Activated naive CD8-positive, alpha-beta T cell treated with anti-CD3 and anti-CD28 coated beads for 36 hours (primary cell): ENCODE data around the gene SYCP2L. TPM values are rescaled to one million over a fixed set of nuclear protein-coding genes. Genes with fewer than 3 reads are reported as not detected.
"Not testable (repeated sequence)": the region's sequence is repeated elsewhere in the genome, so short reads cannot be mapped to it uniquely, and the experiment has no call there.

Source experiments
- DNase-seq: peaks from one replicate; pipeline ENCODE4 v3.0.0; 2021
- H3K27ac Mint-ChIP-seq: one replicate; pipeline ENCODE4 v1.8.0; 2022; ENCODE audit warnings: mild to moderate bottlenecking, moderate library complexity, mixed read lengths
- H3K27me3 Mint-ChIP-seq: one replicate; pipeline ENCODE4 v1.8.0; 2022; ENCODE audit warnings: mild to moderate bottlenecking, mixed read lengths
- H3K36me3 Mint-ChIP-seq: one replicate; pipeline ENCODE4 v1.8.0; 2021; ENCODE audit warnings: mild to moderate bottlenecking, mixed read lengths
- H3K4me1 Mint-ChIP-seq: one replicate; pipeline ENCODE4 v1.8.0; 2021; ENCODE audit warnings: mixed read lengths
- H3K4me3 Mint-ChIP-seq: one replicate; pipeline ENCODE4 v1.8.0; 2022; ENCODE audit warnings: mild to moderate bottlenecking, moderate library complexity, mixed read lengths
- H3K9me3 Mint-ChIP-seq: one replicate; pipeline ENCODE4 v1.8.0; 2022; ENCODE audit warnings: mixed read lengths
- total RNA-seq, 2 experiments: library from RNA; stranded (reverse); gene quantifications; one replicate each; pipeline ENCODE4 v1.2.3, GENCODE V29; 2021

Gene SYCP2L
- total RNA-seq, 2 experiments from 2014 or later, result not detected

DNA sequence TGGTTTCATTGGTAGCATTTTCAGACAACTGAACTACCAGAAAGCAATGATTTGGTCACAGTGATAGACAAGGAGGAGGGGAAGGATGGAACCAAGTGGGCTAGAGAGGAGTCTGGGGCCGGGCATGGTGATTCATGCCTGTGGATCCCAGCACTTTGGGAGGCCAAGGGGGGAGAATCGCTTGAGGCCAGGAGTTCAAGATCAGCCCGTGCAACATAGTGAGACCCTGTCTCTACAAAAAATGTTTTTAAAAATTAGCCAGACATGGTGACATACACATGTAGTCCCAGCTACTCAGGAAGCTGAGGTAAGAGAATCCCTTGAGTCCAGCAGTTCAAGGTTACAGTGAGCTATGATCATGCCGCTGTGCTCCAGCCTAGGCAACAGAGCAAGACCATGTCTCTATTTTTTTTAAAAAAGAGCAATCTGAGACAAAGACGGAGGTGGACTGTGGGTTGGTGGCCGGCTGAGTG, 70.6 kb downstream of the SYCP2L start:
- H3K27me3 Mint-ChIP-seq, result peaks cover 19% of the 10 kb centered on the region
- no peak overlapping the region for H3K27ac Mint-ChIP-seq
- no peak overlapping the region for H3K4me3 Mint-ChIP-seq
- no peaks in the 10 kb centered on the region for H3K4me1 Mint-ChIP-seq
- DNase-seq, result no peak
- H3K9me3 Mint-ChIP-seq, result peaks cover 2% of the 10 kb centered on the region
- H3K36me3 Mint-ChIP-seq, result no peaks in the 10 kb centered on the region

DNA sequence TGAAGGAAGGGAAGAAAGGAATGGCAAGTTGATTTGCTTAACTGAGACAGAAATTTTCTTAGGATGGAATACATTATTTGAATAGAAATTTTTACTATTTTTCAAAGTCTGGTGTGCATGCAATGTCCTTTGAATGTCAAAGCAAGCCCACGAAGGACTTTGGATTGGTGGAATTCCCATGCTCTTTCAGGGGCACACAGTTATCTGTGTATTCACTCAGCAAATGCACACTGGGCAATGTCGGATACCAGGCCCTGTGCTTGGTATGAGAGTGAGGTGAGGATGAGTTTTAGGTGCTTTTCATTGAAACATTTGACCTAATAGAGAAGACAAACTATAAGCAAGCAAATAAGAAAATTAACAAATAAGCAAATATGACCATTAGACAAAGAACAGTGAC, 73.3 kb downstream of the SYCP2L start:
- H3K4me1 Mint-ChIP-seq, result peaks cover 3% of the 10 kb centered on the region
- no peaks in the 10 kb centered on the region for H3K36me3 Mint-ChIP-seq
- H3K9me3 Mint-ChIP-seq, result peaks cover 3% of the 10 kb centered on the region
- peaks cover 17% of the 10 kb centered on the region for H3K27me3 Mint-ChIP-seq
- H3K27ac Mint-ChIP-seq, result no peak overlapping the region
- DNase-seq, result no peak
- H3K4me3 Mint-ChIP-seq, result no peak overlapping the region

DNA sequence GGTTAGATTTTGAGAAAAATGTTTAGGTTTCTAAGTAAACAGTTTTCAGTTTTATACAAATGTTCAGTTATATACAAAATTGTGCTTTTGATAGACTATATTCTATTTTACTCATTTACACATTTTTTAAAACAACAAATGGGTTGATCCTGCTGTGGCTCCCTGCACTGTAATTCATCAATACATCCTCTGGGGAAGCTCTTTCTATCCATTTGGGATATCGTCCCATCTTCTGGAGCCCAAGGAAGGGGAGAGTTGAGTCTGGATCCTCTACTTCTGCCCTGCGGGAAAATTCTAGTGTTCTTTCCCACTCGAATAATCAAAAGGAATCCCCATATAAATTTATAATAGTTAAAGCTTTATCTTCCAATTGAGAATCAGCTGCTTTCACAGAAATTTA, 75.0 kb downstream of the SYCP2L start:
- no peaks in the 10 kb centered on the region for H3K36me3 Mint-ChIP-seq
- H3K9me3 Mint-ChIP-seq, result peaks cover 9% of the 10 kb centered on the region
- no peak for DNase-seq
- H3K4me1 Mint-ChIP-seq, result peaks cover 3% of the 10 kb centered on the region
- no peak overlapping the region for H3K4me3 Mint-ChIP-seq
- H3K27ac Mint-ChIP-seq, result no peak overlapping the region
- H3K27me3 Mint-ChIP-seq, result peaks cover 17% of the 10 kb centered on the region

DNA sequence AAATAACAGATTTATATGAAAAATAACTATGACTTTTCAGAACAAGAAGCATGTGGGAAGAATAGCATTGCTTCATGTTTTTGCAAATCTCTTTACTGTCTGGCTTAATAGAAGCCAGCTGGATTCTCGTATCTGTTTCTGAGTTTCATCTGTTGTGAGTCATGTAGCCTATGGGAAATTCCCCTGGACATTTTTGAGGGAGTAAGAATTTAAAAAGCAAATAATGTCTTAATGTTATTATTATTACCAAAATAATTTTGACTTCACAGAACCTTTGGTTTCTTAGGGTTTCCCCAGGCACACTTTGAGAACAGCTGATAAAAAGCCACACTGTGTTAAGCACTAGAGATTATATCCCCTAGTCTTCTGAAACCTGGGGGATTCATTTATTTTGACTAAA, 75.8 kb downstream of the SYCP2L start:
- Mint-ChIP-seq H3K9me3 (peaks cover 9% of the 10 kb centered on the region), H3K36me3 (no peaks in the 10 kb centered on the region), H3K27ac (no peak overlapping the region), H3K4me1 (peaks cover 3% of the 10 kb centered on the region), H3K4me3 (no peak overlapping the region), H3K27me3 (peaks cover 17% of the 10 kb centered on the region)
- DNase-seq, result no peak

DNA sequence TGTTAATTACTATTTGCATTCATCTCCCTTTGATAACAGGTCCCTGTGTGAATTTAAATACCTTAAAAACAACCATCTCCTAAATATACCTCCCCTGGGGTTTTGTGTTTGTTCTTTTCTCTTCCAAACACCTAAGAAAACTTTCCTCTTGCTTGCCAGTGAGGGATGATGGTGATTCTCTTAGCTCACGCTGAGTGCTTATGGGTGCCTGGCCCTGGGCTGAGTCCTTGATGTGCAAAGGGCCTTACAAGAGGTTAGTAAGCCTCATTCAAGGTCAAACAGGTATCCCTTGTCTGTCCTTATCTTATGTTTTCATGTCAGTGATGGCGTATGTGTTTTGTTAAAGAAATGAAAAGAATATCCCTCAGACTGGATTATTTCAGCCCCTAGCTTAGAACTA, 76.3 kb downstream of the SYCP2L start:
- Mint-ChIP-seq H3K27ac (no peak overlapping the region), H3K9me3 (peaks cover 12% of the 10 kb centered on the region), H3K36me3 (no peaks in the 10 kb centered on the region), H3K4me1 (peaks cover 3% of the 10 kb centered on the region), H3K4me3 (no peak overlapping the region), H3K27me3 (peaks cover 17% of the 10 kb centered on the region)
- DNase-seq, result no peak

DNA sequence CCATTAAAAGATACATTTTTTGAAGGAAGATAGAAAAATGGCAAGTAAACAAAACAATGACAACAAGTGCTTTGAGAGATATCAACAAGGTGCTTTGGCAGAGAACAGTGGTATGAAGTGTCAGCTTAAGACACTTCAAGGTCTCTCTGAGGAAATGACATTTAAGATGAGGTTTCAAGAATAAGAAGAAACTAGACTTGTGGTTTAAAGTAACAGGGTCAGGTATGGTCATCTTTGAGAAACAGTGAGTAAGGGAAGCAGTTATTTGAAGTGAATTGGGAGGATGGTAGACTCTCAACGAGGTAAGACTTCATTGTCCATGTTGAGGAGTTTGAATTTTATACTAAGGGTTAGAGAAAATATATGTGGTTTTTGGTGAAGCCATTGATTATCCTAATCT, 77.8 kb downstream of the SYCP2L start:
- Mint-ChIP-seq H3K4me1 (peaks cover 3% of the 10 kb centered on the region), H3K27ac (no peak overlapping the region), H3K4me3 (no peak overlapping the region), H3K36me3 (no peaks in the 10 kb centered on the region), H3K9me3 (peaks cover 12% of the 10 kb centered on the region), H3K27me3 (peaks cover 17% of the 10 kb centered on the region)
- no peak for DNase-seq

DNA sequence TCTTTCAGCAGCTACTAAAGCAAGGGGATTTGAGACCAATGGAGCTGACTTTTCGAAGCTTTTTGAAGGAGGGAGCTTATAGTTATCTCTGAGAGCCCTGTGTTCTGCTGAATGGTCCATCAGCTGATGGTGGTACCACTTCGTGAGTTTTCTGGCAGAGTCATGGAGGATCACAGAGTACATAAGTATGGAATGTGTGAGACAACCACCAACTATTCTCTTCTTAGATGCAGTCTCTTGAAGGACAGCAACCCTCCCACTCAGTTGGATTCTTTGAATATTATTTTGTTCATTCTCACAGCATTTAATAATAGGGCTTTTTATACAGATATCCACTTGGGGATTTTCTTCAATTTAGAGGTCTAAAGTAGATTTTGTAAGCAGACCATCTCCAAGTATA, 81.9 kb downstream of the SYCP2L start:
- Mint-ChIP-seq H3K9me3 (peaks cover 12% of the 10 kb centered on the region), H3K27ac (no peak overlapping the region), H3K4me1 (peaks cover 3% of the 10 kb centered on the region), H3K36me3 (no peaks in the 10 kb centered on the region), H3K4me3 (no peak overlapping the region), H3K27me3 (no peaks in the 10 kb centered on the region)
- DNase-seq, result no peak

DNA sequence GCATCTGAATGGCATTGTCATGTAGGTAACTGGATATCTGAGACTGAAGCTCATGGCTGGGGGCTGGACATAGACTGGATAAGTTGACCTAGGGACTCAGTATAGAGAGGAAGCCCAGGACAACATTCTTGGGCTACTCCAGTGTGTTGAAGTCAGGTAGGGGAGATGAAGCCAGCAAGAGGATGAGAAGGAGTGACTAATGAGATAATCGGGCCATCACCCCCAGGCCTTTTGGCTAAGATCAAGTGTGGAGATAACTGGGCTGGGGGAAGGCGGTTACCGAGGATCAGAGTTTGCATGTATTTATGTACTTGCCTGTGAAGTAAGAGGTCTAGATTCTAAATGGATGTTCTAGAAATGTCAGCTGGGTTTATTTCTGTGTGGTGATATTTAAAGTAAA, 83.9 kb downstream of the SYCP2L start:
- Mint-ChIP-seq H3K4me3 (no peak overlapping the region), H3K36me3 (no peaks in the 10 kb centered on the region), H3K27ac (no peak overlapping the region), H3K9me3 (peaks cover 8% of the 10 kb centered on the region), H3K4me1 (no peaks in the 10 kb centered on the region), H3K27me3 (no peaks in the 10 kb centered on the region)
- no peak for DNase-seq

DNA sequence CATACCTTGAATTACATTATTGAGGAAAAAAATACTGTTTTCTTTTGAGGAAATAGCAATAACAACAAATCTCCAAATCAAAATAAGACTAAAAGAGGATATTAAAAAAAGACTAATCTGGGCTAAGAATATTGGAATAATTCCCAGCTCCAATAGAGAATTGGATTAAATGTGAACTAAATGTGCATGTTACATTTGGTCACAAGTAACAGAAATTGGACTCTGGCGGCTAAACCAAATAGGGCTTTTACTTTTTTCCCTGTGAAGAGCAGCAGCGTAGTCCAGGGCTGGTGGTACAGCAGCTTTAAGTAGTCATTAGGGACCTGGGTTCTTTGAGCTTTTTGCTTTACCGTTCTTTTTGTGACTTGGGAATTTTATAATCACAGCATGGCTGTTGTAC, 85.3 kb downstream of the SYCP2L start:
- DNase-seq, result no peak
- Mint-ChIP-seq H3K27ac (no peak overlapping the region), H3K36me3 (no peaks in the 10 kb centered on the region), H3K9me3 (peaks cover 3% of the 10 kb centered on the region), H3K4me3 (no peak overlapping the region), H3K4me1 (no peaks in the 10 kb centered on the region), H3K27me3 (no peaks in the 10 kb centered on the region)

DNA sequence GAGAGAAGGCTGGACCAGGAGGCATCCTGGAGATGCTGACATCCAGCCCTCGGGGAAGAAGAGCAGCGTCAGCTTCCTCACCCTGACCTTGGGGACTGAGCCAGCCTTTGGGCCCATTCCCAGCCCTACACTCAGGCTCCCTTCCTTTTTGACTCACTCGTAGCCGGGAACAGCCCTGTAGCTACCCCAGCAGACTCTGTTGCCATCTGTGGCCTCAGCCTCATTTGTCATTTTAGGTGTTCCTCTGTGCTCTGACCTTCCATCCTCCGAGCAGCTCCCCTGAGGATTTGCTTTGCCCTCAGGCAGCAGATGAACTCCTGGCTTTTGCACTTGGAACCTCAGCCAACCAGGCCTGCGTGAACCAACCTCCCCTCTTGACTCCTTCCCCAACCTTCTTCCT, 89.7 kb downstream of the SYCP2L start:
- H3K4me3 Mint-ChIP-seq, result no peak overlapping the region
- H3K27ac Mint-ChIP-seq, result no peak overlapping the region
- no peaks in the 10 kb centered on the region for H3K27me3 Mint-ChIP-seq
- no peaks in the 10 kb centered on the region for H3K9me3 Mint-ChIP-seq
- DNase-seq, result no peak
- no peaks in the 10 kb centered on the region for H3K4me1 Mint-ChIP-seq
- no peaks in the 10 kb centered on the region for H3K36me3 Mint-ChIP-seq

DNA sequence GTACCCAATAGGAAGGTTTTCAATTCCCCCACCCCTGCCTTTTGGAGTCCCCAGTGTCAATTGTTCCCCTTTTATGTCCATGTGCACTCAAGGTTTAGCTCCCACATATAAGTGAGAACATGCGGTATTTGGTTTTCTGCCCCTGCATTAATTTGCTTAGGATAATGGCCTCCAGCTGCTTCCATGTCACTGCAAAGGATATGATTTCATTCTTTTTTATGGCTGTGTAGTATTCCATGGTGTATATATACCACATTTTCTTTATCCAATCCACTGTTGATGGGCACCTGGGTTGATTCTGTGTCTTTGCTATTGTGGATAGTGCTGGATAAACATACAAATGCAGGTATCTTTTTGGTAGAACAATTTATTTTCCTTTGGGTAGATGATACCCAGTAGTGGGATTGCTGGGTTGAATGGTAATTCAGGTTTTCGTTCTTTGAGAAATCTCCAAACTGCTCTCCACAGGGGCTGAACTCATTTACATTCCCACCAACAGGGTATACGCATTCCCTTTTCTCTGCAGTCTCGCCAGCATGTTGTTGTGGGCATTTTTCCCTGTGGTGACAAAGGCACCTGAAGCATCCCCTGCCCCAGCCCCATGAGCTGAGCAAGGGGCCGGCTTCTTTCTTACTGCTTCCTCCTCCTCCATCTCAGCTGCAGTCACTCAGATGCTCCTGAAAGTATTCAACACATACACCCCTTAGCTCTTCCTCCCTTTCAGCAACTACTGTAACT, 90.5 kb downstream of the SYCP2L start:
- H3K4me1 Mint-ChIP-seq, result no peaks in the 10 kb centered on the region
- no peak overlapping the region for H3K4me3 Mint-ChIP-seq
- H3K36me3 Mint-ChIP-seq, result no peaks in the 10 kb centered on the region
- DNase-seq, result no peak
- no peak overlapping the region for H3K27ac Mint-ChIP-seq
- no peaks in the 10 kb centered on the region for H3K9me3 Mint-ChIP-seq
- H3K27me3 Mint-ChIP-seq, result no peaks in the 10 kb centered on the region

DNA sequence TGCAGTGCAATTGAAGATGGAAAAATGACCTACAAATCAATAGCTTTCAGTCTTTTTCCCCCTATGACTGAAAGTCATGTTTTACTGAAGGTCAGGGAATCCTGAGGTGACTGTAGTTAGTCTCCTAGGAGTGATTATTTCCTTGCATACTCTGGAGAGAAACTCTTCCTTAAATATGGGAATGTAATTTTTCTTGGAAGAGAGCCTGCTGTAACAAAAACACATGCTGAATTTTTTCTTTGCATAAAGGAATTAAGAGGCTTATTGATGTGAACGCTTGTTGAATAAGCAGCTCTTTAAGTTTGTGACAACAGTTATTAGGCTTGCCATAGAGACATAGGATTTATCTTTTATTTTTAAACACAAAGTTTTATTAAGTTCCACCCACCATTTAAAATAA, 92.8 kb downstream of the SYCP2L start:
- Mint-ChIP-seq H3K9me3 (no peaks in the 10 kb centered on the region), H3K4me3 (no peak overlapping the region), H3K27ac (no peak overlapping the region), H3K4me1 (no peaks in the 10 kb centered on the region), H3K36me3 (no peaks in the 10 kb centered on the region), H3K27me3 (no peaks in the 10 kb centered on the region)
- DNase-seq, result no peak

DNA sequence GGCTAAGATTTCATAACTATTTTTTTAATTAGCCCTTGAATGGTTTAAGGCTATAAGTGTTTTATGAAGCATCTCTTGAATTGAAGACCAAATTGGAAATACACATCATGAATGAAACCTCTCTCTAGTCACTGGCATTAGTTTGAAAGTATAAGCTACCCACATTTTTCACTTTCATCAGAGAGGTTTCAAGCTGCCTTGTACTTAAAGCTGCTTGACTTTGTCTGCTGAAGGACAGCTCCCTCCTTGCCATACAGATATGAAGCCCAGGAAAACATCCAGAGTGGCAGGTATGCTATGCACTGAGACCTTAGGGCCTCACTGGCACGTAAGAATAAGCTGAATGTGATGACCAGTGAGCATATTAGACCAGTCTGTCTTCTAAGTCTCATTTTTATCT, 94.6 kb downstream of the SYCP2L start:
- Mint-ChIP-seq H3K9me3 (no peaks in the 10 kb centered on the region), H3K4me1 (no peaks in the 10 kb centered on the region), H3K4me3 (no peak overlapping the region), H3K36me3 (no peaks in the 10 kb centered on the region), H3K27ac (no peak overlapping the region), H3K27me3 (no peaks in the 10 kb centered on the region)
- no peak for DNase-seq

DNA sequence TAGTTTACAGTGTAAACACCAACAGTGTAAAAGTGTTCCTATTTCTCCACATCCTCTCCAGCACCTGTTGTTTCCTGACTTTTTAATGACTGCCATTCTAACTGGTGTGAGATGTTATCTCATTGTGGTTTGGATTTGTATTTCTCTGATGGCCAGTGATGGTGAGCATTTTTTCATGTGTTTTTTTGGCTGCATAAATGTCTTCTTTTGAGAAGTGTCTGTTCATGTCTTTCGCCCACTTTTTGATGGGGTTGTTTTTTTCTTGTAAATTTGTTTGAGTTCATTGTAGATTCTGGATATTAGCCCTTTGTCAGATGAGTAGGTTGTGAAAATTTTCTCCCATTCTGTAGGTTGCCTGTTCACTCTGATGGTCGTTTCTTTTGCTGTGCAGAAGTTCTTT, 98.1 kb downstream of the SYCP2L start:
- H3K27ac Mint-ChIP-seq, DNase-seq, H3K4me3 Mint-ChIP-seq, H3K4me1 Mint-ChIP-seq, H3K9me3 Mint-ChIP-seq, H3K36me3 Mint-ChIP-seq: not testable (repeated sequence)
- H3K27me3 Mint-ChIP-seq, result peaks cover 11% of the 10 kb centered on the region

DNA sequence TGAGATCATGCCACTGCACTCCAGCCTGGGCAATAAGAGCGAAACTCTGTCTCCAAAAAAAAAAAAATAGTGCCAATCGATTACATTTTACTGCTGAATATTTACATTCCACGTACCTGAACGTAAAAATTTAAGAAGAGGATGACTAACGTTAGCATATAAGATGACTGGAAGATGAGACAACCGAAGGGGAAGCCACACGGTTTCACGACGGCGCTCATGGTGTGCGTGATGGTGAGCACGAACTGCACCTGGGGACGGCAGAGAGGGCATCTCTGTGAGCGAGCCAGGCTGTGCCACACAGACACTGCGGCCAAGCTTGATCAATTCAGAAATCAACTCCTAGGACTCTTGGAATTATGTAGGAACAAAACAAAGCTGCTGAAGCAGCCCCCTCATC, 102.7 kb downstream of the SYCP2L start:
- Mint-ChIP-seq H3K36me3 (no peaks in the 10 kb centered on the region), H3K27me3 (peaks cover 11% of the 10 kb centered on the region), H3K4me3 (no peak overlapping the region), H3K9me3 (no peaks in the 10 kb centered on the region), H3K4me1 (no peaks in the 10 kb centered on the region), H3K27ac (no peak overlapping the region)
- DNase-seq, result no peak

DNA sequence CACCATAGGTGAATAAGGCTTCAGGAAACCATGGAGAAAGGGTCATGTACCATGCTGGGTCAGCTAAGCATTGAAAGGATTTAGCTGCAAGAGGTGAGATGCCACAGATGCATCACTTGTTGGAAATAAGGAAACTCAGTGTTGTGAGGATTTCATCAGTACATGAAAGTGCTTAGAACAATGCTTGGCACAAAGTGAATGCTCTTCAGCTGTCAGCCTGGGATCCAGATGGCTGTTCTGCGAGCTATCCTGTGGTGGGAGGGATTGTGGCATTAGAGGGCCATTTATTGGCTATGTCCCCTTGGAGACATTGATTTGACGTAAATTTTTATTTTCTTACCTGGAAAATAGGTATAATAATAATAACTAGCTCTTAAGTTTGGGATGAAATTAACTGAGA, 104.3 kb downstream of the SYCP2L start:
- Mint-ChIP-seq H3K36me3 (no peaks in the 10 kb centered on the region), H3K9me3 (no peaks in the 10 kb centered on the region), H3K27me3 (peaks cover 11% of the 10 kb centered on the region), H3K4me1 (no peaks in the 10 kb centered on the region), H3K4me3 (no peak overlapping the region), H3K27ac (no peak overlapping the region)
- no peak for DNase-seq
